ENCODE data around the gene ITGBL1. TPM values are rescaled to one million over a fixed set of nuclear protein-coding genes. Genes with fewer than 3 reads are reported as not detected.

ITGBL1 gene
- total and polyA plus RNA-seq, 2 experiments from 2014 or later: 0.29 TPM; not detected in 1

- TF ChIP-seq CTCF (conservative IDR thresholded peaks at IDR 0.05; ENCODE audit: low read depth in 2 of 2): no peak
Observed at GRCh38 chr13:101576977-101577376, 124.5 kb downstream of the ITGBL1 start (continued).

GRCh38 chr13:101579281-101579802 lies 126.9 kb downstream of the ITGBL1 start:
- H3K79me2 ChIP-seq (replicated peaks; ENCODE audit: insufficient read depth): no peaks in the 10 kb centered on the region
- DNase-seq (ENCODE audit: low spot score) (no peak), ATAC-seq (no peak)
- H3K9me2 ChIP-seq (ENCODE audit: insufficient read depth): no peaks in the 10 kb centered on the region
- Mint-ChIP-seq H3K27ac (no peak overlapping the region), H3K36me3 (ENCODE audit: low read depth) (no peaks in the 10 kb centered on the region), H3K27me3 (ENCODE audit: insufficient read depth, low read depth, poor library complexity) (no peaks in the 10 kb centered on the region), H3K4me3 (no peak overlapping the region), H3K9me3 (no peaks in the 10 kb centered on the region), H3K4me1 (peaks cover 4% of the 10 kb centered on the region; the same call in 2 of the 3 replicates)
- no peak overlapping the region for H3K27ac ChIP-seq (ENCODE audit: low read depth)
- no peak overlapping the region for H2AFZ ChIP-seq
- no peak overlapping the region for H3K4me2 ChIP-seq
- no peaks in the 10 kb centered on the region for H4K20me1 ChIP-seq (replicated peaks; ENCODE audit: insufficient read depth)
- no peaks in the 10 kb centered on the region for H3K36me3 ChIP-seq (ENCODE audit: insufficient read depth)
- no peaks in the 10 kb centered on the region for H3K4me1 ChIP-seq (ENCODE audit: insufficient read depth)
- no peaks in the 10 kb centered on the region for H3F3A ChIP-seq (replicated peaks; ENCODE audit: low read depth)
- no peaks in the 10 kb centered on the region for H3K27me3 ChIP-seq (ENCODE audit: insufficient read depth)
- H3K4me3 ChIP-seq: no peak overlapping the region
- no peak for TF ChIP-seq CTCF (conservative IDR thresholded peaks at IDR 0.05; ENCODE audit: low read depth in 2 of 2)
- no peak for TF ChIP-seq CREB1 (CRISPR knock-in tag; IDR thresholded peaks at IDR 0.05; ENCODE audit: low read depth)
- TF ChIP-seq JUNB (IDR thresholded peaks at IDR 0.05; ENCODE audit: unreplicated experiment): no peak
- no peak for TF ChIP-seq EZH2 (IDR thresholded peaks at IDR 0.05; ENCODE audit: low read depth, unreplicated experiment)
- TF ChIP-seq, protein P1, sequence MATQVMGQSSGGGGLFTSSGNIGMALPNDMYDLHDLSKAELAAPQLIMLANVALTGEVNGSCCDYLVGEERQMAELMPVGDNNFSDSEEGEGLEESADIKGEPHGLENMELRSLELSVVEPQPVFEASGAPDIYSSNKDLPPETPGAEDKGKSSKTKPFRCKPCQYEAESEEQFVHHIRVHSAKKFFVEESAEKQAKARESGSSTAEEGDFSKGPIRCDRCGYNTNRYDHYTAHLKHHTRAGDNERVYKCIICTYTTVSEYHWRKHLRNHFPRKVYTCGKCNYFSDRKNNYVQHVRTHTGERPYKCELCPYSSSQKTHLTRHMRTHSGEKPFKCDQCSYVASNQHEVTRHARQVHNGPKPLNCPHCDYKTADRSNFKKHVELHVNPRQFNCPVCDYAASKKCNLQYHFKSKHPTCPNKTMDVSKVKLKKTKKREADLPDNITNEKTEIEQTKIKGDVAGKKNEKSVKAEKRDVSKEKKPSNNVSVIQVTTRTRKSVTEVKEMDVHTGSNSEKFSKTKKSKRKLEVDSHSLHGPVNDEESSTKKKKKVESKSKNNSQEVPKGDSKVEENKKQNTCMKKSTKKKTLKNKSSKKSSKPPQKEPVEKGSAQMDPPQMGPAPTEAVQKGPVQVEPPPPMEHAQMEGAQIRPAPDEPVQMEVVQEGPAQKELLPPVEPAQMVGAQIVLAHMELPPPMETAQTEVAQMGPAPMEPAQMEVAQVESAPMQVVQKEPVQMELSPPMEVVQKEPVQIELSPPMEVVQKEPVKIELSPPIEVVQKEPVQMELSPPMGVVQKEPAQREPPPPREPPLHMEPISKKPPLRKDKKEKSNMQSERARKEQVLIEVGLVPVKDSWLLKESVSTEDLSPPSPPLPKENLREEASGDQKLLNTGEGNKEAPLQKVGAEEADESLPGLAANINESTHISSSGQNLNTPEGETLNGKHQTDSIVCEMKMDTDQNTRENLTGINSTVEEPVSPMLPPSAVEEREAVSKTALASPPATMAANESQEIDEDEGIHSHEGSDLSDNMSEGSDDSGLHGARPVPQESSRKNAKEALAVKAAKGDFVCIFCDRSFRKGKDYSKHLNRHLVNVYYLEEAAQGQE (IDR thresholded peaks at IDR 0.05; ENCODE audit: unreplicated experiment): no peak
- no peak for TF ChIP-seq ZNF114 (CRISPR knock-in tag; IDR thresholded peaks at IDR 0.05)
- TF ChIP-seq ZNF331 (CRISPR knock-in tag; IDR thresholded peaks at IDR 0.05; ENCODE audit: low read depth): no peak
- TF ChIP-seq EZH2phosphoT487 (IDR thresholded peaks at IDR 0.05; ENCODE audit: unreplicated experiment): no peak
- TF ChIP-seq ETS1 (IDR thresholded peaks at IDR 0.05): no peak

Measured in GM23338 (cell line).